Measurements from ENCODE around the gene HIVEP3.

GRCh38 chr1:41936107-41936506 lies 17.4 kb upstream of the HIVEP3 start:
- TF ChIP-seq EZH2 (IDR thresholded peaks at IDR 0.05; ENCODE audit: borderline replicate concordance), result no peak
- no peak for TF ChIP-seq CTCF (IDR thresholded peaks at IDR 0.05; ENCODE audit: poor library complexity)
- no peak for TF ChIP-seq EZH2phosphoT487 (IDR thresholded peaks at IDR 0.05; ENCODE audit: low read depth, severe bottlenecking, unreplicated experiment)
